ENCODE results near the gene NME4. TPM values are rescaled to one million over a fixed set of nuclear protein-coding genes. Genes with fewer than 3 reads are reported as not detected.

The NME4 gene
- polyA plus RNA-seq, 4 donors: 13.0 to 77.2 (median 34.9) TPM

Other genes with a start within 250 kb of the NME4 start
- gene HBZ, start 244.6 kb upstream of the NME4 start, polyA plus RNA-seq: 1 to 10 TPM in 1 of 4 donors, not detected in 3; 1.0 TPM
- gene HBM, start 231.2 kb upstream of the NME4 start, polyA plus RNA-seq: 1 to 10 TPM in 1 of 4 donors, not detected in 3; 1.8 TPM
- gene HBA2, start 224.3 kb upstream of the NME4 start, polyA plus RNA-seq: 100 to 1,000 TPM in 1 of 4 donors, 10 to 100 TPM in 1, 1 to 10 TPM in 1, not detected in 1; 3.2 to 515 (median 10.7) TPM
- gene HBA1, start 220.5 kb upstream of the NME4 start, polyA plus RNA-seq: 100 to 1,000 TPM in 1 of 4 donors, 1 to 10 TPM in 2, not detected in 1; 4.2 to 305 (median 4.3) TPM
- gene HBQ1, start 216.7 kb upstream of the NME4 start, polyA plus RNA-seq: under 1 TPM in 1 of 4 donors, not detected in 3; 0.43 TPM
- 100 to 1,000 TPM in 2 of 4 donors, 10 to 100 TPM in 2; 56.6 to 136 (median 94.9) TPM for gene LUC7L, start 167.8 kb upstream of the NME4 start, polyA plus RNA-seq
- gene FAM234A, start 162.4 kb upstream of the NME4 start, polyA plus RNA-seq: 100 to 1,000 TPM in 1 of 4 donors, 10 to 100 TPM in 3; 56.5 to 107 (median 66.3) TPM
- gene RGS11, start 121.3 kb upstream of the NME4 start, polyA plus RNA-seq: 10 to 100 TPM in 2 of 4 donors, 1 to 10 TPM in 1, under 1 TPM in 1; 0.49 to 20.1 (median 7.4) TPM
- gene ARHGDIG, start 116.6 kb upstream of the NME4 start, polyA plus RNA-seq: 10 to 100 TPM in 3 of 4 donors, under 1 TPM in 1; 0.32 to 81.6 (median 14.2) TPM
- 10 to 100 TPM in 3 of 4 donors, under 1 TPM in 1; 0.10 to 46.1 (median 28.6) TPM for gene PDIA2, start 114.0 kb upstream of the NME4 start, polyA plus RNA-seq
- gene AXIN1, start 44.5 kb upstream of the NME4 start, polyA plus RNA-seq: 10 to 100 TPM; 24.5 to 33.6 (median 27.6) TPM
- 100 to 1,000 TPM in 1 of 4 donors, 10 to 100 TPM in 3; 54.2 to 112 (median 92.1) TPM for gene MRPL28, start 26.7 kb upstream of the NME4 start, polyA plus RNA-seq
- 10 to 100 TPM; 48.1 to 76.6 (median 64.9) TPM for gene PGAP6, start 15.2 kb upstream of the NME4 start, polyA plus RNA-seq
- 100 to 1,000 TPM in 2 of 4 donors, 10 to 100 TPM in 2; 46.7 to 154 (median 99.2) TPM for gene DECR2, start 4.7 kb downstream of the NME4 start, polyA plus RNA-seq
- gene RAB11FIP3, start 28.4 kb downstream of the NME4 start, polyA plus RNA-seq: 100 to 1,000 TPM in 1 of 4 donors, 10 to 100 TPM in 3; 25.4 to 111 (median 37.2) TPM
- 100 to 1,000 TPM in 1 of 4 donors, 10 to 100 TPM in 3; 51.3 to 105 (median 70.2) TPM for gene CAPN15, start 130.5 kb downstream of the NME4 start, polyA plus RNA-seq
- not detected for gene PRR35, start 163.2 kb downstream of the NME4 start, polyA plus RNA-seq
- gene NHLRC4, start 169.8 kb downstream of the NME4 start, polyA plus RNA-seq: 1 to 10 TPM in 1 of 4 donors, under 1 TPM in 2, not detected in 1; 0.45 to 2.2 (median 0.79) TPM
- gene PIGQ, start 172.8 kb downstream of the NME4 start, polyA plus RNA-seq: 10 to 100 TPM; 21.3 to 43.5 (median 28.0) TPM
- 10 to 100 TPM; 28.9 to 49.0 (median 34.6) TPM for gene RAB40C, start 192.9 kb downstream of the NME4 start, polyA plus RNA-seq
- gene WFIKKN1, start 233.8 kb downstream of the NME4 start, polyA plus RNA-seq: 1 to 10 TPM in 3 of 4 donors, under 1 TPM in 1; 0.60 to 7.6 (median 3.6) TPM
- 100 to 1,000 TPM in 3 of 4 donors, 10 to 100 TPM in 1; 54.4 to 135 (median 113) TPM for gene METTL26, start 239.1 kb downstream of the NME4 start, polyA plus RNA-seq
- gene MCRIP2, start 244.6 kb downstream of the NME4 start, polyA plus RNA-seq: 100 to 1,000 TPM in 3 of 4 donors, 10 to 100 TPM in 1; 43.4 to 279 (median 166) TPM

Data from small intestine (tissue), 4 donors.